LNCAP (cell line): Measurements from ENCODE around the gene TIAM2.

Source experiments
- TF ChIP-seq, protein P1 (sequence below): fragments of 450-650 bp; IDR thresholded peaks from 2 replicates; pipeline ENCODE4 v1.5.1; 2017; ENCODE audit warnings: mild to moderate bottlenecking

TIAM2 gene

DNA sequence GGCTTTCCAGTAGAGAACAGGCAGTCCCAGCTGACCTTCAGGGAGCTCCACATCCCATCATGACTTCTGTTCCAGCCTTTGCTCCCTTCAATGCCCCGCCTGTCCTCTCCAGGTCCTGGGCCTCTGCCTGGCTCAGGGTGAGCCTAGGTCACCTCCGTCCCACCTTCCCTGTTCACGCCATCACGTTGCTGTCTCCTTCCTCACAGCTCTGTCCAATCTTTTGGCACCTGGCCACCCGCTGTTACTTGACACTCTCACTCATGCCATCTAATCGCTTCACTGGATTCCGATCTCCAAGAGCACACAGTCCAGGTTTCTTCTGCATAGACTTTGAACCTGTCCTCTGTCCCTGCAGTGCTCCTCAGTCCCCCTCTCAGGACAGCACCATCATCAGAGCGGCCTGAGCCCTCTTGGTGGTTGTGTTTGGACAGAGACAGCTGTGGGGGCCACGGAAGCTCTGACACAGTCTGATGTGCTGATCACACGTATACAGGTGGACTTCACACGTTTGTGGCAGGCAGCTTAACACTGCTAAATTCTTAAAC lies 34.7 kb upstream of the TIAM2 start:
- TF ChIP-seq, protein P1, sequence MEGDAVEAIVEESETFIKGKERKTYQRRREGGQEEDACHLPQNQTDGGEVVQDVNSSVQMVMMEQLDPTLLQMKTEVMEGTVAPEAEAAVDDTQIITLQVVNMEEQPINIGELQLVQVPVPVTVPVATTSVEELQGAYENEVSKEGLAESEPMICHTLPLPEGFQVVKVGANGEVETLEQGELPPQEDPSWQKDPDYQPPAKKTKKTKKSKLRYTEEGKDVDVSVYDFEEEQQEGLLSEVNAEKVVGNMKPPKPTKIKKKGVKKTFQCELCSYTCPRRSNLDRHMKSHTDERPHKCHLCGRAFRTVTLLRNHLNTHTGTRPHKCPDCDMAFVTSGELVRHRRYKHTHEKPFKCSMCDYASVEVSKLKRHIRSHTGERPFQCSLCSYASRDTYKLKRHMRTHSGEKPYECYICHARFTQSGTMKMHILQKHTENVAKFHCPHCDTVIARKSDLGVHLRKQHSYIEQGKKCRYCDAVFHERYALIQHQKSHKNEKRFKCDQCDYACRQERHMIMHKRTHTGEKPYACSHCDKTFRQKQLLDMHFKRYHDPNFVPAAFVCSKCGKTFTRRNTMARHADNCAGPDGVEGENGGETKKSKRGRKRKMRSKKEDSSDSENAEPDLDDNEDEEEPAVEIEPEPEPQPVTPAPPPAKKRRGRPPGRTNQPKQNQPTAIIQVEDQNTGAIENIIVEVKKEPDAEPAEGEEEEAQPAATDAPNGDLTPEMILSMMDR, result no peak

DNA sequence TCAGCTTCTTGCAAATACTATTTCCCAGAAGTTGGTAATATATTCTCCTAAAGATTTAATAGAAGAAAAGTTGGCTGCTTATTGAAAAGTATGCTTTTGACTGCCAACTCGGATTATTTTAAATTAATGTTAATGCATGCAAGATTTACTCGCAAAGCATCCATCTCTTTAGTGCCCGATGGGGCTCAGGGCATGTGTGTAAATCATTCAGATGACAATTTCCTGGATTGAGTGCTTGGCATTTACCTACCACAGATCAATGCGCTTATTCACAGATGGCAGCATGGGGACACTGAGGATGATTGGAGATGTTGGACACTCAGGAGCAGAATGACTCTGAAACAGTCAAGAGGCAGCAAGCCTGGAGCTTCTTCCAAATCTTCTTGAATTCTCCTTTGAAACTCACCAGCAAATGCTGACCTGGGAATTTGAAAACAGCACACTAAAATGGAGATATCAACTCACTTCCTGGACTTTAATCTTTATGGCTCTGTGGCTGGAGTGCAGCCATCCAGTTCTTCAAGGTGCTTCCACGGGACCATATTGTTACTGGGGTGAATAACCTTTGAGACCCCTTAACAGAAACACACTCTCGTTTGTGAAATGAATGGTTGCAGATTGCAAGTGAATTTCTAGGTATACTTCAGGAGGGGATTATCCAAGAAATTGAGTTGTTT lies 34.1 kb upstream of the TIAM2 start:
- TF ChIP-seq, protein P1, result no peak

DNA sequence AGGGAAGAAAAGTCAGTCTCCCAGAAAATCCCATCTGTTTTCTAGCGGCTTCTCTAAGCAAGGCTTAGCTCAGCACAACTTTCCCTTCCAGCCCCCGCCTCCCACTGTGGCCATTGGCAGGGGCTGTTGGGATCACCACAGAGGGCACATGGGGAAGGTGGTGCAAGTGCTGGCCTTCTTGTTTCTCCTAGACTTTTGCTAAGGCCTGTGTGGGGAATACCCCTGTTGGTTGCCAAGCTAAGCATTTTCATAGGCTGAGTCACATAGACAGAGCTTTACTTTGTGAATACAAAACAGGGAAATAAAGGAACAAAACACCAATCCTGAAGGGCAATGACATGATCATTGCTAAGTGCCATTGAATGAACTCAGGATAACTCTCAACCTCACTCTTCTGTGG lies 32.4 kb upstream of the TIAM2 start:
- TF ChIP-seq, protein P1, result no peak

DNA sequence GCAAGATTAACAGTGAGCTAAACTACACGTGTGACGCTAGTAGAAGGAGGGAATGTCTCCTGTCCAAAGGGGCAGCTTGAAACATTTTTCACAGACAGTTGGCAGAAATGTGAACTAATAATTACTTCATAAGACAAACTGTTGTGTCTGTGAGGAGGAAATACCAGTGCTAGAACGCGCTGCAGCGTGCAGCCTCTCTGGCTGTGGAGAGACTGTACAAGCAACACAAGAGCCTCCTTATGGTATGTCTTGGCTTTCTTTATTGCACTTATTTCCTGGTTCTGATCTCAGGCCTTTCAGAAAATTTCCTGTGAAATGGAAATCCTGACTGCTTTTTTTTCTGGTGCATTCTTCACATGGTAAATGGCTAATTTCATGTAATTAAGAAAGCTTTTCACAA lies 25.3 kb upstream of the TIAM2 start:
- TF ChIP-seq, protein P1, result no peak

DNA sequence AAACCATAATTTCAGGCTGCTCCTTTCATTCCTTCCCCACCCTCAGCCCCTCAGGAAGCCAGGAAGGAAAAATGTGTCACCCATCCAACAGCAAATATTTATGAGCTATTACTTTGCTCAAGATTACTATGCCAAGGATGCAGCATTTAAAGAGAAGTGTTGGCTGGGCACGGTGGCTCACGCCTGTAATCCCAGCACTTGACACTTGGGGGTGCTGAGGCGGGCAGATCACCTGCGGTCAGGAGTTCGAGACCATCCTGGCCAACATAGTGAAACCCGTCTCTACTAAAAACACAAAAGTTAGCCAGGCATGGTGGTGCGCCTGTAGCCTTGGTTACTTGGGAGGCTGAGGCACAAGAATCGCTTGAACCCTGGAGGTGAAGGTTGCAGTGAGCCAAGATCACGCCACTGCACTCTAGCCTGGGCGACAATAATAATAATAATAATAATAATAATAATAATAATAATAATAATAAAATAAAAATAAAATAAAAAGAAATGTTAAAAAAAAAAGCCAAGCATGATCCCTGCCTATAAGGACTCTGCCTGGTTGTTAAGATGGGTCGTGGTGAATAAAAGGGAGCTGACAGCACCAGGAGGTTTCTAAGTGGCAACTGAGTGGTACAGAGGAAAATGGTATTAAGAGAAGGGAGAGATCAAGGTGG lies 20.5 kb upstream of the TIAM2 start:
- TF ChIP-seq, protein P1, result no peak; the same call in 1 of the 2 replicates

DNA sequence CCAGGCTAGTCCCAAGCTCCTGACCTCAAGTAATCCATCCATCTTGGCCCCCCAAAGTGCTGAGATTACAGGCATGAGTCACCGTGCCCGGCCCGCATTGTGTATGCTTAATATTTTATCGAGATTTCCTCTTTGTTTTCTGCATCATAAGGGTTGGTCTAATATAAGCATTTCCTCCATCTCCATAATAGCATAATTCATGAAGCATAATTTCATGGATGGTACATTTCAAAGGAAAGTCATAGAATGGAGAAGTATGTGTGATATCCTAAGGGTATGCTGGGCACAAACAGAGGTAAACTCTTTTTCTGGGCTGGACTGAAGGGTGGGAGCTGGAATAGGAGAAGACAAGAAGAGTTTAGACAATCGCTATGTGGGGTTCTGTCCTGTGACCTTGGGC lies 17.5 kb upstream of the TIAM2 start:
- TF ChIP-seq, protein P1, result no peak

DNA sequence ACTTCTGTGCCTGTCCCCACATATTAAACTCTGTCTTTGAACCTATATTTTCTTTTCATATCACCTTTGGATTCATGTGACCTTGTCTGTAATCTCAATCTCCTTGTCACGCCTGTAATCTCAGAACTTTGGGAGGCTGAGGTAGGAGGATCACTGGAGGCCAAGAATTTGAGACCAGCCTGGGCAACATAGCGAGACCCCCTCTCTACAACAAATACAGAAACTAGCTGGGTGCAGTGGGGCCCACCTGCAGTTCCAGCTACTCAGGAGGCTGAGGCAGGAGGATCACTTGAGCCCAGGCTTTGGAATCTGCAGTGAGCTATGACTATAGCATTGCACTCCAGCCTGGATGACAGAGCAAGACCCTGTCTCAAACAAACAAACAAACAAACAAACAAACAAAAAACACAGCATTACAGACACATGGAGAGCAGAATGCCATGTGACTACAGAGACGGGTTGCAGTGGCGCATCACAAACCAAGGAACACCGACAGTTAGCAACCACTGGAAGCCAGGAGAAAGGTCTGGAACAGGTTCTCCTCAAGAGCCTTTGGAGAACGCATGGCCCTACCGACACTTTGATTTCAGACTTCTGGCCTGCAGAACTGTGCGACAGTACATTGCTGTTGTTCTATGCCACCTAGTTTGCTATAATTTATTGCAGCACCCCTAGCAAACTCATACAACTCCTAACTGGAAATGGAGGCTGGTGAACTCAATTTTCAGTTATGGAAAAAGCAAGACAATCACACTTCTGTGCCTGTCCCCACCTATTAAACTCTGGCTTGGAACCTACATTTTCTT lies 14.6 kb upstream of the TIAM2 start:
- TF ChIP-seq, protein P1, result no peak
